Panc1 (cell line): Measurements from ENCODE around the gene DENND1C. TPM values are rescaled to one million over a fixed set of nuclear protein-coding genes. Genes with fewer than 3 reads are reported as not detected.

Source experiments
- ATAC-seq: fragments of 200-7000 bp; cut with Tn5 transposase; 2 replicates; pipeline ENCODE4 v1.9.1; 2020; ENCODE audit warnings: mild to moderate bottlenecking, moderate library complexity
- BruUV-seq: library from RNA; stranded (reverse); fragments of 400-500 nt; replicated peaks from 2 replicates; lab custom pipeline; 2021; lab: Mats Ljungman, UMichigan
- CTCF ChIA-PET: fragments of 300-600 bp; sonication (Branson Sonifier 250); formaldehyde crosslinking; loops from one replicate; lab custom pipeline; 2022; ENCODE audit warnings: antibody characterized with exemption; lab: Charles Lee
- POLR2A ChIA-PET: fragments of 300-600 bp; sonication (Branson Sonifier 250); formaldehyde crosslinking; loops from one replicate; lab custom pipeline; 2022; ENCODE audit warnings: antibody characterized with exemption; lab: Charles Lee
- DNase-seq: peaks from one replicate; pipeline ENCODE4 v3.0.0-alpha.2; 2010; ENCODE audit warnings: low read depth, low spot score
- H3K27ac ChIP-seq: 2 replicates; pipeline ENCODE4 v1.5.1; 2011; ENCODE audit warnings: mild to moderate bottlenecking, low read length, inconsistent platforms
- H3K27me3 ChIP-seq: fragments of 200-500 bp; sonication (Bioruptor generic); 2 replicates; pipeline ENCODE4 v1.6.0; 2014; ENCODE audit warnings: low read length, inconsistent platforms; ENCODE audit not compliant: control insufficient read depth, insufficient read depth
- H3K36me3 ChIP-seq: fragments of 200-500 bp; sonication (Bioruptor generic); 2 replicates; pipeline ENCODE4 v1.5.1; 2014; ENCODE audit warnings: inconsistent platforms, mild to moderate bottlenecking, low read length, moderate library complexity; ENCODE audit not compliant: control insufficient read depth, insufficient read depth
- H3K4me1 ChIP-seq: 2 replicates; pipeline ENCODE4 v1.5.1; 2011; ENCODE audit warnings: inconsistent platforms, mild to moderate bottlenecking, low read length, moderate library complexity; ENCODE audit not compliant: control insufficient read depth, insufficient read depth
- H3K4me3 ChIP-seq, 2 experiments: 2 replicates each; pipeline ENCODE4 v1.5.1; 2011 to 2012; ENCODE audit warnings: low read depth in 2 of 2, low read length in 2 of 2, mild to moderate bottlenecking in 2 of 2, inconsistent platforms in 1 of 2, moderate library complexity in 1 of 2
- H3K9me3 ChIP-seq: fragments of 200-500 bp; sonication (Bioruptor generic); 2 replicates; pipeline ENCODE4 v1.5.1; 2014; ENCODE audit warnings: low read depth, mild to moderate bottlenecking, inconsistent platforms, low read length, moderate library complexity; ENCODE audit not compliant: control insufficient read depth, insufficient read depth
- POLR2AphosphoS5 ChIP-seq: IDR thresholded peaks from 2 replicates; pipeline ENCODE4 v1.6.1; 2012; ENCODE audit warnings: mild to moderate bottlenecking, low read depth, low read length, moderate library complexity
- SIN3A ChIP-seq: IDR thresholded peaks from 2 replicates; pipeline ENCODE4 v1.6.1; 2012; ENCODE audit warnings: low read depth, mild to moderate bottlenecking, low read length, moderate library complexity, borderline replicate concordance; ENCODE audit not compliant: insufficient read depth
- TCF7L2 ChIP-seq: IDR thresholded peaks from 2 replicates; pipeline ENCODE4 v1.6.1; 2011; ENCODE audit warnings: mild to moderate bottlenecking, low read depth, low read length, inconsistent platforms
- in situ Hi-C: cut with HindIII; loops from 2 replicates; pipeline ENCODE4 v1.10.0; 2016; ENCODE audit warnings: low sequenced_read_pairs, low pct_unique_long_range_greater_than_20kb
- intact Hi-C: fragments of 100-400 bp; cut with micrococcal nuclease; formaldehyde crosslinking; loops from one replicate; pipeline ENCODE4 v1.10.0; 2022; ENCODE audit not compliant: unreplicated experiment
- total RNA-seq: library from RNA; stranded (reverse); gene quantifications from one replicate; pipeline ENCODE4 v1.2.1, GENCODE V29; 2021; ENCODE audit not compliant: unreplicated experiment
- TF ChIP-seq, protein P1 (sequence below), 2 experiments: IDR thresholded peaks; 2 replicates each; pipeline ENCODE4 v1.6.1; 2011 to 2012; ENCODE audit warnings: low read depth in 2 of 2, control low read depth in 1 of 2, low read length in 1 of 2, mild to moderate bottlenecking in 1 of 2, moderate library complexity in 1 of 2; ENCODE audit not compliant: insufficient read depth in 1 of 2
- TF ChIP-seq, protein P2 (sequence below): fragments of 450-650 bp; IDR thresholded peaks from 2 replicates; pipeline ENCODE4 v1.5.1; 2017; ENCODE audit warnings: mild to moderate bottlenecking

The DENND1C gene
- total RNA-seq, 1 experiment from 2014 or later = 0.39 TPM

DNA sequence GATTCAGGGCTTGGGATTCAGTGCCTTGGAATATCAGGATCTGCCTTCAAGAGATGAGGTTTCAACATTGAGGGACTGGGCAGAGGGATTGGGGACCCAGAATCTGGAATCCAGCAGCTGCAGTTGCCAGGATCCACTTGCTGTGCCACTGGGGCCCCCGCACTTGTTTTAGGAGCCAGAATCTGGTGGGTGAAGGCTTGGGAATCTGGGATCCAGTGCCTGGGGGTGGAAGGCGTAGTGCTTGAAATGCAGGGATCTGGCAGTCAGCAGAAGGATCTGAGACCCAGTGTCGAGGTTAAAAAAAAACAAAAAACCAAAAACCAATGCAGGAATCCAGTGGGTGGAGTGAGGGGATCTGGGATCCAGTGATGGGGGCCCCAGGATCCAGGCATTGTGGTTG, 40.7 kb downstream of the DENND1C start:
- no peaks in the 10 kb centered on the region for H3K36me3 ChIP-seq
- H3K4me3 ChIP-seq = no peak overlapping the region
- no peaks in the 10 kb centered on the region for H3K9me3 ChIP-seq
- DNase-seq = no peak
- ATAC-seq = no peak
- intact Hi-C loops (no loop called here), in situ Hi-C loops (no loop called here)
- no peak overlapping the region for H3K27ac ChIP-seq
- H3K4me1 ChIP-seq = no peaks in the 10 kb centered on the region
- CTCF ChIA-PET = no interaction called here
- H3K27me3 ChIP-seq = no peaks in the 10 kb centered on the region
- no peak for TF ChIP-seq SIN3A
- TF ChIP-seq, protein P1, sequence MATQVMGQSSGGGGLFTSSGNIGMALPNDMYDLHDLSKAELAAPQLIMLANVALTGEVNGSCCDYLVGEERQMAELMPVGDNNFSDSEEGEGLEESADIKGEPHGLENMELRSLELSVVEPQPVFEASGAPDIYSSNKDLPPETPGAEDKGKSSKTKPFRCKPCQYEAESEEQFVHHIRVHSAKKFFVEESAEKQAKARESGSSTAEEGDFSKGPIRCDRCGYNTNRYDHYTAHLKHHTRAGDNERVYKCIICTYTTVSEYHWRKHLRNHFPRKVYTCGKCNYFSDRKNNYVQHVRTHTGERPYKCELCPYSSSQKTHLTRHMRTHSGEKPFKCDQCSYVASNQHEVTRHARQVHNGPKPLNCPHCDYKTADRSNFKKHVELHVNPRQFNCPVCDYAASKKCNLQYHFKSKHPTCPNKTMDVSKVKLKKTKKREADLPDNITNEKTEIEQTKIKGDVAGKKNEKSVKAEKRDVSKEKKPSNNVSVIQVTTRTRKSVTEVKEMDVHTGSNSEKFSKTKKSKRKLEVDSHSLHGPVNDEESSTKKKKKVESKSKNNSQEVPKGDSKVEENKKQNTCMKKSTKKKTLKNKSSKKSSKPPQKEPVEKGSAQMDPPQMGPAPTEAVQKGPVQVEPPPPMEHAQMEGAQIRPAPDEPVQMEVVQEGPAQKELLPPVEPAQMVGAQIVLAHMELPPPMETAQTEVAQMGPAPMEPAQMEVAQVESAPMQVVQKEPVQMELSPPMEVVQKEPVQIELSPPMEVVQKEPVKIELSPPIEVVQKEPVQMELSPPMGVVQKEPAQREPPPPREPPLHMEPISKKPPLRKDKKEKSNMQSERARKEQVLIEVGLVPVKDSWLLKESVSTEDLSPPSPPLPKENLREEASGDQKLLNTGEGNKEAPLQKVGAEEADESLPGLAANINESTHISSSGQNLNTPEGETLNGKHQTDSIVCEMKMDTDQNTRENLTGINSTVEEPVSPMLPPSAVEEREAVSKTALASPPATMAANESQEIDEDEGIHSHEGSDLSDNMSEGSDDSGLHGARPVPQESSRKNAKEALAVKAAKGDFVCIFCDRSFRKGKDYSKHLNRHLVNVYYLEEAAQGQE (IDR thresholded peaks at IDR 0.05; ENCODE audit: insufficient read depth in 1 of 2, low read depth in 2 of 2, low read length in 1 of 2) = no peak
- TF ChIP-seq, protein P2, sequence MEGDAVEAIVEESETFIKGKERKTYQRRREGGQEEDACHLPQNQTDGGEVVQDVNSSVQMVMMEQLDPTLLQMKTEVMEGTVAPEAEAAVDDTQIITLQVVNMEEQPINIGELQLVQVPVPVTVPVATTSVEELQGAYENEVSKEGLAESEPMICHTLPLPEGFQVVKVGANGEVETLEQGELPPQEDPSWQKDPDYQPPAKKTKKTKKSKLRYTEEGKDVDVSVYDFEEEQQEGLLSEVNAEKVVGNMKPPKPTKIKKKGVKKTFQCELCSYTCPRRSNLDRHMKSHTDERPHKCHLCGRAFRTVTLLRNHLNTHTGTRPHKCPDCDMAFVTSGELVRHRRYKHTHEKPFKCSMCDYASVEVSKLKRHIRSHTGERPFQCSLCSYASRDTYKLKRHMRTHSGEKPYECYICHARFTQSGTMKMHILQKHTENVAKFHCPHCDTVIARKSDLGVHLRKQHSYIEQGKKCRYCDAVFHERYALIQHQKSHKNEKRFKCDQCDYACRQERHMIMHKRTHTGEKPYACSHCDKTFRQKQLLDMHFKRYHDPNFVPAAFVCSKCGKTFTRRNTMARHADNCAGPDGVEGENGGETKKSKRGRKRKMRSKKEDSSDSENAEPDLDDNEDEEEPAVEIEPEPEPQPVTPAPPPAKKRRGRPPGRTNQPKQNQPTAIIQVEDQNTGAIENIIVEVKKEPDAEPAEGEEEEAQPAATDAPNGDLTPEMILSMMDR = no peak
- TF ChIP-seq POLR2AphosphoS5 = no peak
- no peak for TF ChIP-seq TCF7L2
- POLR2A ChIA-PET = no interaction called here
- no TSS peak for BruUV-seq

GRCh38 chr19:6439743-6440142, 41.8 kb downstream of the DENND1C start:
- TF ChIP-seq, protein P1 (IDR thresholded peaks at IDR 0.05; ENCODE audit: insufficient read depth in 1 of 2, low read depth in 2 of 2, low read length in 1 of 2) = no peak
- TF ChIP-seq TCF7L2 (no peak), SIN3A (no peak), POLR2AphosphoS5 (no peak)
- TF ChIP-seq, protein P2 = no peak
- ChIA-PET CTCF (interaction anchor here (0.6 kb wide), 1 partner anchor 77 kb away, joined by 3 read pairs; no protein-coding TSS in a partner anchor), POLR2A (no interaction called here)
- Histone ChIP-seq H3K4me3 (no peak overlapping the region), H3K27ac (no peak overlapping the region), H3K4me1 (no peaks in the 10 kb centered on the region), H3K9me3 (no peaks in the 10 kb centered on the region), H3K36me3 (no peaks in the 10 kb centered on the region), H3K27me3 (no peaks in the 10 kb centered on the region)
- intact Hi-C loops = no loop called here
- in situ Hi-C loops = no loop called here
- ATAC-seq = no peak
- no peak for DNase-seq
- BruUV-seq = no TSS peak
